RWPE2 (cell line): Measurements from ENCODE around the gene CHKB.

Experiments
- ATAC-seq: fragments of 200-7000 bp; cut with Tn5 transposase; 3 replicates; pipeline ENCODE4 v1.9.1; 2021; ENCODE audit warnings: low read depth
- DNase-seq: peaks from one replicate; pipeline ENCODE4 v3.0.0-alpha.2; 2020; ENCODE audit warnings: low spot score
- H3K27ac ChIP-seq: fragments of 450-650 bp; 2 replicates; pipeline ENCODE4 v1.5.1; 2017; ENCODE audit warnings: mild to moderate bottlenecking; ENCODE audit not compliant: poor library complexity, severe bottlenecking
- H3K27me3 ChIP-seq: fragments of 250-450 bp; sonication (Bioruptor Pico); 2 replicates; pipeline ENCODE4 v1.5.1; 2021; ENCODE audit warnings: mild to moderate bottlenecking, moderate library complexity; ENCODE audit not compliant: insufficient read depth, poor library complexity, severe bottlenecking
- H3K36me3 ChIP-seq: fragments of 250-450 bp; sonication (Bioruptor Pico); 2 replicates; pipeline ENCODE4 v1.5.1; 2020; ENCODE audit warnings: low read depth, mild to moderate bottlenecking, moderate library complexity
- H3K4me1 ChIP-seq: fragments of 250-450 bp; sonication (Bioruptor Pico); 2 replicates; pipeline ENCODE4 v1.5.1; 2021; ENCODE audit warnings: mild to moderate bottlenecking, moderate library complexity; ENCODE audit not compliant: insufficient read depth, poor library complexity, severe bottlenecking
- H3K4me3 ChIP-seq: fragments of 250-450 bp; sonication (Bioruptor Pico); 2 replicates; pipeline ENCODE4 v1.5.1; 2021; ENCODE audit warnings: mild to moderate bottlenecking, moderate library complexity; ENCODE audit not compliant: severe bottlenecking
- H3K9me3 ChIP-seq: fragments of 250-450 bp; sonication (Bioruptor Pico); 2 replicates; pipeline ENCODE4 v1.5.1; 2021; ENCODE audit warnings: mild to moderate bottlenecking, moderate library complexity; ENCODE audit not compliant: severe bottlenecking
- CTCF ChIP-seq: fragments of 450-650 bp; IDR thresholded peaks from one replicate; pipeline ENCODE4 v1.5.1; 2017; ENCODE audit warnings: mild to moderate bottlenecking, moderate library complexity; ENCODE audit not compliant: poor library complexity, severe bottlenecking

Gene CHKB

GRCh38 chr22:50581031-50581949 is 1.4 kb downstream of the CHKB start:
- peaks cover 4% of the 10 kb centered on the region for H3K4me1 ChIP-seq
- TF ChIP-seq CTCF = no peak
- H3K27ac ChIP-seq = peak overlapping the region; percentile 69
- H3K4me3 ChIP-seq = peak overlapping the region; percentile 79
- no peaks in the 10 kb centered on the region for H3K9me3 ChIP-seq
- peaks cover 27% of the 10 kb centered on the region for H3K36me3 ChIP-seq
- no peak for ATAC-seq
- no peak for DNase-seq
- H3K27me3 ChIP-seq = no peaks in the 10 kb centered on the region

- peaks cover 27% of the 10 kb centered on the region for H3K36me3 ChIP-seq
- no peak for ATAC-seq
- H3K9me3 ChIP-seq = no peaks in the 10 kb centered on the region
- no peak for TF ChIP-seq CTCF
- DNase-seq = no peak
- no peak overlapping the region for H3K4me3 ChIP-seq
- H3K4me1 ChIP-seq = peaks cover 4% of the 10 kb centered on the region
- H3K27me3 ChIP-seq = no peaks in the 10 kb centered on the region
- H3K27ac ChIP-seq = no peak overlapping the region
Measured at GRCh38 chr22:50579752-50580151, 2.9 kb downstream of the CHKB start.

- Histone ChIP-seq H3K4me1 (peaks cover 4% of the 10 kb centered on the region), H3K27me3 (no peaks in the 10 kb centered on the region), H3K36me3 (peaks cover 27% of the 10 kb centered on the region), H3K27ac (no peak overlapping the region), H3K9me3 (no peaks in the 10 kb centered on the region), H3K4me3 (no peak overlapping the region)
- DNase-seq (no peak), ATAC-seq (no peak)
- TF ChIP-seq CTCF = no peak
Measured at GRCh38 chr22:50578776-50579310, 3.8 kb downstream of the CHKB start.

GRCh38 chr22:50577987-50578775 is 4.5 kb downstream of the CHKB start, which contains the start of gene CPT1B:
TSS of gene CPT1B (minus strand) at chr22:50578427. CDS start at chr22:50577915, 512 bp downstream.
- TF ChIP-seq CTCF = no peak
- H3K4me1 ChIP-seq = no peaks in the 10 kb centered on the region
- DNase-seq (no peak), ATAC-seq (no peak)
- peaks cover 27% of the 10 kb centered on the region for H3K36me3 ChIP-seq
- no peak within 1 kb of the TSS for H3K27ac ChIP-seq
- no peak within 1 kb of the TSS for H3K4me3 ChIP-seq
- H3K27me3 ChIP-seq = no peaks in the 10 kb centered on the region
- H3K9me3 ChIP-seq = no peaks in the 10 kb centered on the region
